HFF-Myc (cell line): ENCODE measurements around the gene FBXO36.

Experiments
- DNase-seq: peaks from one replicate; pipeline ENCODE4 v3.0.0-alpha.2; 2011; ENCODE audit warnings: low read depth; ENCODE audit errors: extremely low read depth
- H3K4me3 ChIP-seq: replicated peaks from 2 replicates; pipeline ENCODE4 v1.5.1; 2011; ENCODE audit warnings: low read depth, mild to moderate bottlenecking, control low read depth, low read length
- CTCF ChIP-seq: IDR thresholded peaks from 2 replicates; pipeline ENCODE4 v1.5.1; 2012; ENCODE audit warnings: mild to moderate bottlenecking, low read depth, low read length, control low read depth; ENCODE audit errors: missing control alignments

The FBXO36 gene

GRCh38 chr2:229980431-229981184 is 58.3 kb downstream of the FBXO36 start:
- no peak overlapping the region for H3K4me3 ChIP-seq

GRCh38 chr2:229993236-229993635 is 70.9 kb downstream of the FBXO36 start:
- DNase-seq = no peak
- no peak for TF ChIP-seq CTCF
- H3K4me3 ChIP-seq = no peak overlapping the region

More at GRCh38 chr2:229980431-229981184, 58.3 kb downstream of the FBXO36 start:
- DNase-seq = no peak
- no peak for TF ChIP-seq CTCF

GRCh38 chr2:229996320-229996719 is 74.0 kb downstream of the FBXO36 start:
- peak; percentile 21 for DNase-seq

GRCh38 chr2:229997565-229997964 is 75.3 kb downstream of the FBXO36 start:
- DNase-seq = no peak
- no peak overlapping the region for H3K4me3 ChIP-seq
- TF ChIP-seq CTCF = no peak

More at GRCh38 chr2:229996320-229996719, 74.0 kb downstream of the FBXO36 start:
- TF ChIP-seq CTCF = no peak
- no peak overlapping the region for H3K4me3 ChIP-seq

- H3K4me3 ChIP-seq = no peak overlapping the region
- no peak for TF ChIP-seq CTCF
- no peak for DNase-seq
These were observed 78.0 kb downstream of the FBXO36 start for GRCh38 chr2:230000118-230000841.

- TF ChIP-seq CTCF = peak; percentile 80
- H3K4me3 ChIP-seq = no peak overlapping the region
- peak; percentile 33 for DNase-seq
These were observed 85.8 kb downstream of the FBXO36 start for GRCh38 chr2:230007931-230008707.
